Uterus (tissue), 4 donors: ENCODE measurements around the gene CLDN6. TPM values are rescaled to one million over a fixed set of nuclear protein-coding genes. Genes with fewer than 3 reads are reported as not detected.

Experiments used
- DNase-seq, 2 donors: peaks; one replicate each; pipeline ENCODE4 v3.0.0-alpha.2; 2019 to 2020
- H3K27ac ChIP-seq, 2 donors: fragments of 200-600 bp; sonication (generic); 1 replicate in 1 of 2; 2 replicates in 1 of 2; pipeline ENCODE4 v1.5.1; 2016 to 2018
- H3K27me3 ChIP-seq, 2 donors: fragments of 200-600 bp; sonication (generic); one replicate each; pipeline ENCODE4 v1.5.1; 2018 to 2019; ENCODE audit warnings: control low read depth in 1 of 2
- H3K36me3 ChIP-seq, 2 donors: fragments of 200-600 bp; sonication (generic); one replicate each; pipeline ENCODE4 v1.5.1; 2019; ENCODE audit warnings: control low read depth in 1 of 2
- H3K4me1 ChIP-seq, 2 donors: fragments of 200-600 bp; sonication (generic); one replicate each; pipeline ENCODE4 v1.5.1; 2018 to 2019; ENCODE audit warnings: control low read depth in 1 of 2
- H3K4me3 ChIP-seq, 2 donors: fragments of 200-600 bp; sonication (generic); 1 replicate in 1 of 2; 2 replicates in 1 of 2; pipeline ENCODE4 v1.5.1; 2018 to 2019; ENCODE audit warnings: mild to moderate bottlenecking in 1 of 2
- H3K9me3 ChIP-seq, 2 donors: fragments of 200-600 bp; sonication (generic); one replicate each; pipeline ENCODE4 v1.5.1; 2019; ENCODE audit warnings: control low read depth in 1 of 2
- POLR2A ChIP-seq, 2 donors: fragments of 450-650 bp; IDR thresholded peaks; one replicate each; pipeline ENCODE4 v1.6.1; 2016; ENCODE audit warnings: antibody characterized with exemption in 2 of 2, mild to moderate bottlenecking in 1 of 2, moderate library complexity in 1 of 2
- intact Hi-C: fragments of 100-400 bp; cut with DNase I; formaldehyde crosslinking; loops from one replicate; pipeline ENCODE4 v1.15.1; 2023; ENCODE audit warnings: low total_unique reads
- total RNA-seq, 4 donors: library from RNA; depleted of rRNA in 3 of 4; stranded (reverse); fragments of >200 nt in 3 of 4; gene quantifications; one replicate each; pipeline versions ENCODE4 v1.1.0 to v1.2.4, GENCODE V29; 2014 to 2023
- TF ChIP-seq, protein P1 (sequence below), 4 experiments: fragments of 200-600 bp in 2 of 4; fragments of 450-650 bp in 2 of 4; sonication (generic) in 2 of 4; IDR thresholded peaks; one replicate each; pipeline ENCODE4 v1.5.1; 2016 to 2019; ENCODE audit warnings: antibody characterized with exemption in 4 of 4, mild to moderate bottlenecking in 2 of 4, moderate library complexity in 1 of 4
- donor health status: DM: yes; HTN: yes; CAD: no.

CLDN6 gene
- total RNA-seq, 4 donors from 2014 or later = 4.1 TPM; not detected in 3

DNA sequence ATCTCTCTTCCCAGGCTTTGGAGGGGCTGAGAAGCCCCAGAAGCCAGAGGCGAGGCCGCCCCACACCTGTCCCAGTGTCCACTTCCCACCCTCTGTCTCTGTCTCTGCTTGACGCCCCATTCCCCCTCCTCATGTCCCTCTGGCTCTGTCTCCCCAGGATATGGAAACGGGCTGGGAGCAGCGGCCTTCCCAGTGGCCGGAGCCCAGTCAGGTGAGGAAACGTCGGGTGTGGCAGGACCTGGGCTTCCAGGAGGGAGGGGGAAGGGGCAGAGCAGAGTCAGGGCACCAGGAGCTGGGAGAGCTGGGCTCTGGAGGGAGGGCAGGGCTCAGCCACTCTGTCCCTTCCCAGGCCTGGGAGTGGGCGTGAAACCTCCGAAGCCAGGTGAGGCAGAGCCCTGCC lies 27.1 kb downstream of the CLDN6 start:
- no peak overlapping the region for H3K4me3 ChIP-seq

DNA sequence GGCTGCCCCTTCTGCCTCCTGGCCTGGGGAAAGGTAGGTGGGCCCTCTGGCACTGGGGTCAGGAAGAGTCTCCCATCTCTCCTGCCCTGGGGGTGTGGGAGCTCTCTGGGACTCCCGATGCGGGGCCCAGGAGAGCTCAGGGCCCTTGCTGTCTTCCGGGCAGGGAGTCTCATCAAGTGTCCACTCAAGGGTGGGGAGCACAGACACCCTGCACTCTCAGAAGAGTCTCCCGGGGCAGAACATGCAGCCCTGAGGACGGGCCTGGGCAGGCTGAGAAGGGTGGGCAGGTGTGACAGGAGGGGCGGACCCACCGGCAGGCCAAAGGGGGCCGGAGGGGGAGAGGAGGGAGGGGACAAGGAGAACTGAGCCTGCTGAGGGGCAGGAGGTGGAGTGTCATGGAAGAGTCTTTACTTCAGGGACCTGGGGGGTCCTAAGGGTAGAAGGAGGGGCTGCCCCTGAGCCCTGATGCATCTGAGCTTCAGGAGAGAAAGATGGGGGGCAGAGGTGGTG lies 29.3 kb downstream of the CLDN6 start:
- intact Hi-C loops = no loop called here
- Histone ChIP-seq H3K9me3 (no peaks in the 10 kb centered on the region), H3K36me3 (no peaks in the 10 kb centered on the region), H3K4me1 (peaks cover 0 to 3% of the 10 kb centered on the region in 2 donors), H3K4me3 (no peak overlapping the region), H3K27me3 (no peaks in the 10 kb centered on the region), H3K27ac (no peak overlapping the region)
- no peak for TF ChIP-seq POLR2A (IDR thresholded peaks at IDR 0.05)
- TF ChIP-seq, protein P1, sequence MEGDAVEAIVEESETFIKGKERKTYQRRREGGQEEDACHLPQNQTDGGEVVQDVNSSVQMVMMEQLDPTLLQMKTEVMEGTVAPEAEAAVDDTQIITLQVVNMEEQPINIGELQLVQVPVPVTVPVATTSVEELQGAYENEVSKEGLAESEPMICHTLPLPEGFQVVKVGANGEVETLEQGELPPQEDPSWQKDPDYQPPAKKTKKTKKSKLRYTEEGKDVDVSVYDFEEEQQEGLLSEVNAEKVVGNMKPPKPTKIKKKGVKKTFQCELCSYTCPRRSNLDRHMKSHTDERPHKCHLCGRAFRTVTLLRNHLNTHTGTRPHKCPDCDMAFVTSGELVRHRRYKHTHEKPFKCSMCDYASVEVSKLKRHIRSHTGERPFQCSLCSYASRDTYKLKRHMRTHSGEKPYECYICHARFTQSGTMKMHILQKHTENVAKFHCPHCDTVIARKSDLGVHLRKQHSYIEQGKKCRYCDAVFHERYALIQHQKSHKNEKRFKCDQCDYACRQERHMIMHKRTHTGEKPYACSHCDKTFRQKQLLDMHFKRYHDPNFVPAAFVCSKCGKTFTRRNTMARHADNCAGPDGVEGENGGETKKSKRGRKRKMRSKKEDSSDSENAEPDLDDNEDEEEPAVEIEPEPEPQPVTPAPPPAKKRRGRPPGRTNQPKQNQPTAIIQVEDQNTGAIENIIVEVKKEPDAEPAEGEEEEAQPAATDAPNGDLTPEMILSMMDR (IDR thresholded peaks at IDR 0.05) = no peak
- DNase-seq = no peak

More for the DNA sequence above, 27.1 kb downstream of the CLDN6 start:
- no peak for TF ChIP-seq POLR2A (IDR thresholded peaks at IDR 0.05)
- TF ChIP-seq, protein P1 (IDR thresholded peaks at IDR 0.05) = no peak
- intact Hi-C loops = no loop called here
- no peaks in the 10 kb centered on the region for H3K36me3 ChIP-seq
- no peaks in the 10 kb centered on the region for H3K27me3 ChIP-seq
- H3K27ac ChIP-seq = no peak overlapping the region
- H3K4me1 ChIP-seq = no peaks in the 10 kb centered on the region
- DNase-seq = no peak
- H3K9me3 ChIP-seq = no peaks in the 10 kb centered on the region

DNA sequence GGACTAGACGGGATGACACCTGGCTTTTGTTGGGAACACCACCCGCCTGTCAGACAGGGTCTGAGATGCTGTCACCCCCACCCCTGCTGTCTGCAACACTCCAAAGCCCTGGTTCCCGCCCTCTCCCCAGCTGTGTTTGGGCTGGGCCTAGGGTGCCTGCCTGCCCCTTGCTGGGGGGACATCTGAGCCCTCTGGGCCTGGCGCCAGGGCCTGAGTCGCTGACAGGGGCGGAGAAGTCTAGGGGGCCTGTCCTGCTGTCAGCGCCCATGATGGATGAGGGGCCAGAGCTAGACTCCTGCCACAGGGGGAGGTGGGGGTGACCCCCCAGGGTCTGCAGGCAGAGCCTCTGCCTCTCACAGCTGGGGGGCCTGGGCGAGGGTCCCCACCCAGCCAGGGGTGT lies 30.1 kb downstream of the CLDN6 start:
- Histone ChIP-seq H3K9me3 (no peaks in the 10 kb centered on the region), H3K4me1 (peaks cover 0 to 6% of the 10 kb centered on the region in 2 donors), H3K27ac (no peak overlapping the region), H3K27me3 (no peaks in the 10 kb centered on the region), H3K36me3 (no peaks in the 10 kb centered on the region), H3K4me3 (no peak overlapping the region)
- intact Hi-C loops = no loop called here
- DNase-seq = no peak
- TF ChIP-seq, protein P1 (IDR thresholded peaks at IDR 0.05) = no peak
- TF ChIP-seq POLR2A (IDR thresholded peaks at IDR 0.05) = no peak

DNA sequence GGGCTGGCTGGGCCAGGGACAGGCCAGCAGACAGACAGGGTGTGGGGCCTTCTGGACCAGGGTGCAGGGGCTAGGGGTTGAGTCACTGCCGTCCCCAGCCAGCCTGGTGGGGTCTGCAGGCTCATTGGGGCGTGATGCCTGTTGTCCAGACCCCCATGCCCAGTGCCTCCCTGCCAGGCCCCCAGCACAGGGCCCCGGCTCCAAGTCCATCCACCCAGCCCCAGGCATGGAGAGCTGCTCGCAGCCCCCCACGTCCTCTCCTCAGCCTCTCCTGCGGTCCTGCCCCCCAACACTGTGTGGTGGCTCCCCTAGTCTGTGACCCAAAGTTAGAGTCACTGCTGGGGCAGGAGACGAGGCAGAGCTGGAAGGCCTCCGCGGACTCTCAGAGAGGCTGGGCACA lies 30.7 kb downstream of the CLDN6 start:
- intact Hi-C loops = no loop called here
- H3K27me3 ChIP-seq = no peaks in the 10 kb centered on the region
- no peak overlapping the region for H3K4me3 ChIP-seq
- no peaks in the 10 kb centered on the region for H3K36me3 ChIP-seq
- peaks cover 0 to 6% of the 10 kb centered on the region in 2 donors for H3K4me1 ChIP-seq
- H3K27ac ChIP-seq = no peak overlapping the region
- DNase-seq = no peak
- TF ChIP-seq, protein P1 (IDR thresholded peaks at IDR 0.05) = no peak
- no peak for TF ChIP-seq POLR2A (IDR thresholded peaks at IDR 0.05)
- no peaks in the 10 kb centered on the region for H3K9me3 ChIP-seq

DNA sequence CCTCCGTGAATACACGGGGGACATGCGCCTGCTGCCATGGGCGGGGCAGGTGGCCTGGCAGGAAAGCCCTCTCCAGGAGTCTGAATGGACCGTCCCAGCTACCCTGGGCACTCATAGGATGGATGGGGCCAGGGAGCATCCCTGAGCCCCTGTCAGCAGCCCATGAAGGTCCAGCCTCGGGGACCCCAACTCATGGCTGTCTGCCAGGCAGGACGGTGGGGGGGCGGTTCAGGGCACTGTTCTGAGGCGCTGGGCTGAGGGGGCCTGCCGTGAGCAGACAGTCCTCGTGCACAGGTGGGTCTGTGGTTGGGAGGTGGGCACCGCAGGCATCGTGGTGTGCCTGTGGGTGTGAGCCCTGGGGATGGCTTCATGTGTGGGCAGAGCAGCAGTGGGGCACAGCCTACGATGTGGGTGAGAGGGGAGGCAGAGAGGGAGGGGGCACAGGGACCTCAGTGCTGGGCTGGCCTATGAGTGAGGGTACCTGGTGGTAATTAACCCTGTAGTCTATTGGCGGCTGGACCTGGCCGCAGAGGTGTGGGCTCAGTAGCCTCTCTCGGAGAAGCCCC lies 31.3 kb downstream of the CLDN6 start:
- Histone ChIP-seq H3K4me3 (no peak overlapping the region), H3K36me3 (no peaks in the 10 kb centered on the region), H3K4me1 (peaks cover 0 to 6% of the 10 kb centered on the region in 2 donors), H3K9me3 (no peaks in the 10 kb centered on the region), H3K27ac (no peak overlapping the region), H3K27me3 (no peaks in the 10 kb centered on the region)
- no peak for DNase-seq
- TF ChIP-seq, protein P1 (IDR thresholded peaks at IDR 0.05) = no peak
- no peak for TF ChIP-seq POLR2A (IDR thresholded peaks at IDR 0.05)
- intact Hi-C loops = no loop called here
